ENCODE measurements around the gene C12orf54. TPM values are rescaled to one million over a fixed set of nuclear protein-coding genes. Genes with fewer than 3 reads are reported as not detected.

C12orf54 gene
- total RNA-seq, 1 experiment from 2014 or later, result not detected

DNA sequence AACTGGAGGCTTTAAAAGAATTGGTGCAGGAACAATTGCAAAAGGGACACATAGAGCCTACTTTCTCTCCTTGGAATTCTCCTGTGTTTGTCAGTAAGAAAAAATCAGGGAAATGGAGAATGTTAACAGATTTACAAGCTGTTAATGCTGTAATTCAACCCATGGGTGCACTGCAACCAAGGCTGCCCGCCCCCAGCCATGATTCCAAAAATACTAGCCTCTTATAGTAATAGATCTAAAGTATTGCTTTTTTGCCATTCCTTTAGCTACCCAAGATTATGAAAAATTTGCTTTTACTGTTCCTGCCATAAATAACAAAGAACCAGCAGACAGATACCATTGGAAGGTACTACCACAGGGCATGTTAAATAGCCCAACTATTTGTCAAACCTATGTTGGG, 27.8 kb downstream of the C12orf54 start:
- no peak overlapping the region for H3K27ac Mint-ChIP-seq
- Histone ChIP-seq H2BK120ac (ENCODE audit: low read depth, low read length, poor library complexity, severe bottlenecking) (no peak overlapping the region), H3K79me1 (ENCODE audit: insufficient read depth, low read depth, low read length, poor library complexity, severe bottlenecking) (no peaks in the 10 kb centered on the region), H4K20me1 (ENCODE audit: control insufficient read depth, insufficient read depth, insufficient read length) (no peaks in the 10 kb centered on the region), H3K23ac (ENCODE audit: insufficient read length, low read depth, low read length) (no peak overlapping the region), H2BK20ac (ENCODE audit: low read depth, low read length, poor library complexity, severe bottlenecking) (no peak overlapping the region), H3K9ac (ENCODE audit: extremely low read depth, insufficient read length, low read length) (no peak overlapping the region), H3K14ac (ENCODE audit: insufficient read depth, low read length) (no peak overlapping the region), H3K4me1 (ENCODE audit: insufficient read depth, low read length) (no peaks in the 10 kb centered on the region), H3K79me2 (ENCODE audit: insufficient read depth, low read length) (no peaks in the 10 kb centered on the region), H2BK15ac (ENCODE audit: low read depth, low read length) (no peak overlapping the region), H2AFZ (ENCODE audit: low read length) (no peak overlapping the region), H2AK5ac (ENCODE audit: insufficient read length, low read length) (no peak overlapping the region), H3K27ac (ENCODE audit: insufficient read length, low read depth, low read length) (no peak overlapping the region), H4K91ac (ENCODE audit: insufficient read length, low read depth, low read length) (no peak overlapping the region), H3T11ph (ENCODE audit: low read length) (no peak overlapping the region), H4K8ac (replicated peaks; ENCODE audit: insufficient read length, low read depth, low read length) (no peak overlapping the region), H3K4me2 (ENCODE audit: insufficient read depth, insufficient read length, low read length) (no peak overlapping the region), H3K4ac (ENCODE audit: low read depth, low read length) (no peak overlapping the region), H2BK12ac (ENCODE audit: insufficient read length, low read depth, low read length) (no peak overlapping the region), H3K23me2 (ENCODE audit: insufficient read length, low read depth, low read length, poor library complexity, severe bottlenecking) (no peaks in the 10 kb centered on the region), H3K56ac (ENCODE audit: insufficient read length, low read depth, low read length) (no peak overlapping the region), H4K5ac (ENCODE audit: insufficient read length, low read depth, low read length) (no peak overlapping the region), H2BK5ac (ENCODE audit: insufficient read length, low read length) (no peak overlapping the region), H3K27me3 (ENCODE audit: insufficient read depth, low read length) (no peaks in the 10 kb centered on the region), H3K9me3 (ENCODE audit: control insufficient read depth, low read depth, low read length) (peaks cover 6% of the 10 kb centered on the region), H3K18ac (ENCODE audit: insufficient read length, low read depth, low read length) (no peak overlapping the region)
- peaks cover 0 to 3% (median 1%) of the 10 kb centered on the region in 3 experiments; a peak in 2 of 7 replicates for H3K36me3 Mint-ChIP-seq (ENCODE audit: insufficient read depth in 1 of 3, low read depth in 3 of 3)
- no CpG with 5 or more reads among the region's 1 CpG for WGBS (ENCODE audit: extremely low coverage, insufficient read length, low lambda C conversion rate)
- DNase-seq, result no peak
- peaks cover 46 to 76% of the 10 kb centered on the region in 2 experiments for H3K9me3 Mint-ChIP-seq
- no peaks in the 10 kb centered on the region for H3K4me1 Mint-ChIP-seq
- TF ChIP-seq, protein P1, sequence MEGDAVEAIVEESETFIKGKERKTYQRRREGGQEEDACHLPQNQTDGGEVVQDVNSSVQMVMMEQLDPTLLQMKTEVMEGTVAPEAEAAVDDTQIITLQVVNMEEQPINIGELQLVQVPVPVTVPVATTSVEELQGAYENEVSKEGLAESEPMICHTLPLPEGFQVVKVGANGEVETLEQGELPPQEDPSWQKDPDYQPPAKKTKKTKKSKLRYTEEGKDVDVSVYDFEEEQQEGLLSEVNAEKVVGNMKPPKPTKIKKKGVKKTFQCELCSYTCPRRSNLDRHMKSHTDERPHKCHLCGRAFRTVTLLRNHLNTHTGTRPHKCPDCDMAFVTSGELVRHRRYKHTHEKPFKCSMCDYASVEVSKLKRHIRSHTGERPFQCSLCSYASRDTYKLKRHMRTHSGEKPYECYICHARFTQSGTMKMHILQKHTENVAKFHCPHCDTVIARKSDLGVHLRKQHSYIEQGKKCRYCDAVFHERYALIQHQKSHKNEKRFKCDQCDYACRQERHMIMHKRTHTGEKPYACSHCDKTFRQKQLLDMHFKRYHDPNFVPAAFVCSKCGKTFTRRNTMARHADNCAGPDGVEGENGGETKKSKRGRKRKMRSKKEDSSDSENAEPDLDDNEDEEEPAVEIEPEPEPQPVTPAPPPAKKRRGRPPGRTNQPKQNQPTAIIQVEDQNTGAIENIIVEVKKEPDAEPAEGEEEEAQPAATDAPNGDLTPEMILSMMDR (conservative IDR thresholded peaks at IDR 0.05), result no peak
- no peak overlapping the region for H3K4me3 Mint-ChIP-seq
- peaks cover 6% of the 10 kb centered on the region for H3K27me3 Mint-ChIP-seq (ENCODE audit: low read depth)
